C4-2B (cell line): ENCODE measurements around the gene ORC3.
A peak's percentile ranks its signal among the peaks of the same experiment; 100 is the strongest.

Experiments
- H3K27ac ChIP-seq: fragments of 450-650 bp; 2 replicates; pipeline ENCODE4 v1.5.1; 2017
- CTCF ChIP-seq: fragments of 450-650 bp; conservative IDR thresholded peaks from 2 replicates; pipeline ENCODE4 v1.5.1; 2017; ENCODE audit warnings: mild to moderate bottlenecking
- ZFX ChIP-seq: fragments of 450-650 bp; IDR thresholded peaks from 2 replicates; pipeline ENCODE4 v1.6.1; 2017

The ORC3 gene

DNA sequence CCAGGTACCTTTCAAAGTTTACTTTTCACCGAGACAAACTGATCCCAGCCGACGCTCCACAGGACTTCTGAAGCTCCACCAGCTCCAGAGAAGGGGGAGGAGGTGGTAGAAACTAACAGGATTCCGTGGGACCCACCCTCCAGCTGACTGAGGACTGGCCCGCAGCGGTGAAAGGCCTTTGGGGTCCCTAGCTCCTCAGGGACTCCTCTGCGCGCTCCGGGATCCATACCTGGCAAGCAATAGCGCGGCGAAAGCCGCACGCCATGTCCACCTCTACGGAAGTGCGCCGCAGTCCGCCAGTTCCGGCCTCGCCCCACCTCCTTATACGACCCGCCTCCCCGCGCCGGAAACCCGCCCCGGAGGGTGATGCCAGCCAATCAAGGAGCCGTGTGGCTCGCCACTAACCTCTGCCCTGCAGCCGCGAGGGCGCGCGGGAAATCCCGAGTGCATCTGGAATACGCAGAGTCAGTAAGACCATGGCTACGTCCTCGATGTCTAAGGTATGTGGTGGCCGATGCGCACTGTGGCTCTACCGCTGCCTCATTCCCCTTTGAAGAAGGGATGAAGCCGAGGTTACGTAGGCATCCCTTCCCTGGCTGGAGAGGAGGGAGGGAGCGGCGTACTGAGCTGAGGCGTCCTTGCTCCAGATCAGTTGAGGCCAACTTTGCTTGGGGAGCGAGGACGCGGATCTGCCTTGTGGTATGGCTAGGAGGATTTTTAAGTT is at the start of gene ORC3, which contains the start of gene RARS2:
Gene ORC3 (plus strand): TSS at position 443 of the 724 bp plus-strand sequence. CDS start 34 bp downstream, at position 477.
Gene RARS2 (minus strand): TSS at position 295 of the 724 bp plus-strand sequence. CDS start 30 bp downstream, at position 265.
- H3K27ac ChIP-seq: peak within 1 kb of the TSS; percentile 78
- TF ChIP-seq ZFX (no peak), CTCF (no peak)

GRCh38 chr6:87540539-87540938 is 49.4 kb upstream of the ORC3 start:
- TF ChIP-seq ZFX: no peak
- TF ChIP-seq CTCF: no peak
- no peak overlapping the region for H3K27ac ChIP-seq

GRCh38 chr6:87541041-87541440 is 48.9 kb upstream of the ORC3 start:
- TF ChIP-seq CTCF: no peak
- no peak for TF ChIP-seq ZFX
- H3K27ac ChIP-seq: no peak overlapping the region

DNA sequence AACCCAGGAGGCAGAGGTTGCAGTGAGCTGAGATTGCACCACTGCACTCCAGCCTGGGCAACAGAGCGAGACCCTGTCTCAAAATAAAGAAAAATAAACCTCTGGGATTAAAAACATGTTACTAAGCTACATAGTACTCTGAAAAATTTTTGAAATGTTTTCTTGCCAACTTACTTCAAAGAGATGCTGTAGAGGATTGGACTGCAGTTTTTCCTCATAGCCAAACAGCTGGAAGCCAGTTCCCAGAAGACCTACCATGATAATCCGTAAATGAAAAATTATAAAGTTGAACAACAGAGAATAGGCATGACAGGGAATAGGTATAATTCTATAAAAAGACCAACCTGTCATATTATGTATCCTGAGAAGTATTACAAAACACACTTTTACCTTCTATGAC is 48.2 kb upstream of the ORC3 start:
- TF ChIP-seq CTCF: no peak
- no peak for TF ChIP-seq ZFX
- no peak overlapping the region for H3K27ac ChIP-seq

- H3K27ac ChIP-seq: no peak overlapping the region
- TF ChIP-seq ZFX (no peak), CTCF (no peak)
Observed at GRCh38 chr6:87543696-87544473, 46.0 kb upstream of the ORC3 start.

DNA sequence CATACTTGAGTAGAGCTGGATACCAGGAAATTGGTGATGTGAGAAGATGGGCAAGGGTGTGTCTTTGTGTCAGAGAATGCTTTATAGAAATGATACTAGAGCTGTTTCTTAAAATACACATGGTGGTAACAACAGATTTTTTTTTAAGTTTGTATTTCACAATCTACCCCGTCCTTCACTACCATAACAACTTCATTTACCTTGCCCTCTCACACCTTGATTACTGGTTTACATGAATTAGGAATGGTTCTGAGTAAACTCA is 45.5 kb upstream of the ORC3 start:
- TF ChIP-seq ZFX (no peak), CTCF (no peak)
- H3K27ac ChIP-seq: no peak overlapping the region

DNA sequence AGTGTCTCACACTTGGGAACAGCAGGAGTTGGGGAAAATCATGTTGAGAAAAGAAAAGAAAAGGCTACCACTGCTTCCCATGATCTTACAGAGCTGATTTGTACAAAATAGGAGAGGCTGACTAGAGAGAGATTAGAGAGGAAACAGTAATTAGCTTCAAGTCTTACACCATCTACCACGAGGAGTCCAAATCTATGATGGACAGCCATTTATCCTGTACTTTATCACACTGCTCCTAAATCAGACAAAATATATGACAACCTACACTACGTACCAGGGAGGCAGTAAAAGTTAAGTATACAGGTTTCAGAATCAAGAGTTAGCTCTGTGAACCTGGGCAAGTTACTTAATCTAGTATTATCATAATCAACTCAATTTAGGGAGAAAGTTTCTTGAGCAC is 38.1 kb upstream of the ORC3 start:
- H3K27ac ChIP-seq: no peak overlapping the region
- TF ChIP-seq CTCF (no peak), ZFX (no peak)
